SIG-M5 (cell line): Measurements from ENCODE around the gene PGBD5.

ENCODE experiments used
- DNase-seq: peaks from one replicate; lab custom pipeline; 2025; lab: John Stamatoyannopoulos, UW

Gene PGBD5

GRCh38 chr1:230376296-230376695 is 49.8 kb downstream of the PGBD5 start:
- DNase-seq = no peak

- no peak for DNase-seq
These were observed 50.4 kb downstream of the PGBD5 start for GRCh38 chr1:230375780-230376179.

GRCh38 chr1:230375147-230375546 is 51.0 kb downstream of the PGBD5 start:
- no peak for DNase-seq

GRCh38 chr1:230371923-230372703 is 54.0 kb downstream of the PGBD5 start:
- no peak for DNase-seq

GRCh38 chr1:230370109-230370508 is 56.0 kb downstream of the PGBD5 start:
- DNase-seq = no peak

- DNase-seq = no peak
These were observed 57.3 kb downstream of the PGBD5 start for GRCh38 chr1:230368871-230369270.

- DNase-seq = no peak
These were observed 57.8 kb downstream of the PGBD5 start for GRCh38 chr1:230368363-230368762.

- DNase-seq = no peak
These were observed 59.6 kb downstream of the PGBD5 start for GRCh38 chr1:230366504-230366915.

- no peak for DNase-seq
These were observed 60.3 kb downstream of the PGBD5 start for GRCh38 chr1:230365723-230366307.

GRCh38 chr1:230362949-230363348 is 63.2 kb downstream of the PGBD5 start:
- DNase-seq = no peak

GRCh38 chr1:230361941-230362340 is 64.2 kb downstream of the PGBD5 start:
- DNase-seq = no peak

- DNase-seq = no peak
These were observed 66.0 kb downstream of the PGBD5 start for GRCh38 chr1:230359992-230360668.

GRCh38 chr1:230356869-230357794 is 69.0 kb downstream of the PGBD5 start:
- DNase-seq = no peak

GRCh38 chr1:230356190-230356589 is 69.9 kb downstream of the PGBD5 start:
- no peak for DNase-seq

GRCh38 chr1:230355594-230355993 is 70.5 kb downstream of the PGBD5 start:
- DNase-seq = no peak

- no peak for DNase-seq
These were observed 71.0 kb downstream of the PGBD5 start for GRCh38 chr1:230355128-230355527.

GRCh38 chr1:230354005-230354404 is 72.1 kb downstream of the PGBD5 start:
- DNase-seq = no peak

GRCh38 chr1:230352537-230352936 is 73.6 kb downstream of the PGBD5 start:
- no peak for DNase-seq

GRCh38 chr1:230351983-230352382 is 74.1 kb downstream of the PGBD5 start:
- no peak for DNase-seq

- no peak for DNase-seq
These were observed 74.6 kb downstream of the PGBD5 start for GRCh38 chr1:230351514-230351913.

- no peak for DNase-seq
These were observed 75.8 kb downstream of the PGBD5 start for GRCh38 chr1:230350208-230350921.
